Kidney tubule cell (primary cell): ENCODE measurements around the gene UBE2J2.

Source experiments
- DNase-seq: peaks from one replicate; pipeline ENCODE4 v3.0.0-alpha.2; 2018; ENCODE audit warnings: low spot score

The UBE2J2 gene

GRCh38 chr1:1211541-1212441 lies 61.9 kb downstream of the UBE2J2 start:
- no peak for DNase-seq

- DNase-seq, result no peak
Measured at GRCh38 chr1:1210726-1211540, 62.7 kb downstream of the UBE2J2 start.

- no peak for DNase-seq
Measured at GRCh38 chr1:1208713-1209433, 64.8 kb downstream of the UBE2J2 start.

- DNase-seq, result no peak
Measured at GRCh38 chr1:1207571-1207892, 66.1 kb downstream of the UBE2J2 start.

GRCh38 chr1:1206966-1207531 lies 66.6 kb downstream of the UBE2J2 start:
- DNase-seq, result no peak

- DNase-seq, result no peak
Measured at GRCh38 chr1:1206376-1206965, 67.2 kb downstream of the UBE2J2 start, which contains the start of gene TNFRSF18. TNFRSF18 (minus strand) TSS chr1:1206592; CDS start chr1:1206571, 21 bp downstream.

- DNase-seq, result no peak
Measured at GRCh38 chr1:1205769-1206375, 67.8 kb downstream of the UBE2J2 start.

GRCh38 chr1:1204998-1205768 lies 68.5 kb downstream of the UBE2J2 start:
- no peak for DNase-seq

GRCh38 chr1:1204425-1204920 lies 69.2 kb downstream of the UBE2J2 start:
- DNase-seq, result no peak
